Panc1 (cell line): Measurements from ENCODE around the gene ATP6V0B.

Experiments used
- POLR2AphosphoS5 ChIP-seq: IDR thresholded peaks from 2 replicates; pipeline ENCODE4 v1.6.1; 2012; ENCODE audit warnings: mild to moderate bottlenecking, low read depth, low read length, moderate library complexity
- SIN3A ChIP-seq: IDR thresholded peaks from 2 replicates; pipeline ENCODE4 v1.6.1; 2012; ENCODE audit warnings: low read depth, mild to moderate bottlenecking, low read length, moderate library complexity, borderline replicate concordance; ENCODE audit not compliant: insufficient read depth
- TF ChIP-seq, protein P1 (sequence below): fragments of 450-650 bp; IDR thresholded peaks from 2 replicates; pipeline ENCODE4 v1.5.1; 2017; ENCODE audit warnings: mild to moderate bottlenecking
- TF ChIP-seq, protein P2 (sequence below), 2 experiments: IDR thresholded peaks; 2 replicates each; pipeline ENCODE4 v1.6.1; 2011 to 2012; ENCODE audit warnings: low read depth in 2 of 2, control low read depth in 1 of 2, low read length in 1 of 2, mild to moderate bottlenecking in 1 of 2, moderate library complexity in 1 of 2; ENCODE audit not compliant: insufficient read depth in 1 of 2

- TF ChIP-seq, protein P1, sequence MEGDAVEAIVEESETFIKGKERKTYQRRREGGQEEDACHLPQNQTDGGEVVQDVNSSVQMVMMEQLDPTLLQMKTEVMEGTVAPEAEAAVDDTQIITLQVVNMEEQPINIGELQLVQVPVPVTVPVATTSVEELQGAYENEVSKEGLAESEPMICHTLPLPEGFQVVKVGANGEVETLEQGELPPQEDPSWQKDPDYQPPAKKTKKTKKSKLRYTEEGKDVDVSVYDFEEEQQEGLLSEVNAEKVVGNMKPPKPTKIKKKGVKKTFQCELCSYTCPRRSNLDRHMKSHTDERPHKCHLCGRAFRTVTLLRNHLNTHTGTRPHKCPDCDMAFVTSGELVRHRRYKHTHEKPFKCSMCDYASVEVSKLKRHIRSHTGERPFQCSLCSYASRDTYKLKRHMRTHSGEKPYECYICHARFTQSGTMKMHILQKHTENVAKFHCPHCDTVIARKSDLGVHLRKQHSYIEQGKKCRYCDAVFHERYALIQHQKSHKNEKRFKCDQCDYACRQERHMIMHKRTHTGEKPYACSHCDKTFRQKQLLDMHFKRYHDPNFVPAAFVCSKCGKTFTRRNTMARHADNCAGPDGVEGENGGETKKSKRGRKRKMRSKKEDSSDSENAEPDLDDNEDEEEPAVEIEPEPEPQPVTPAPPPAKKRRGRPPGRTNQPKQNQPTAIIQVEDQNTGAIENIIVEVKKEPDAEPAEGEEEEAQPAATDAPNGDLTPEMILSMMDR = no peak
- TF ChIP-seq POLR2AphosphoS5 (no peak), SIN3A (no peak)
- TF ChIP-seq, protein P2, sequence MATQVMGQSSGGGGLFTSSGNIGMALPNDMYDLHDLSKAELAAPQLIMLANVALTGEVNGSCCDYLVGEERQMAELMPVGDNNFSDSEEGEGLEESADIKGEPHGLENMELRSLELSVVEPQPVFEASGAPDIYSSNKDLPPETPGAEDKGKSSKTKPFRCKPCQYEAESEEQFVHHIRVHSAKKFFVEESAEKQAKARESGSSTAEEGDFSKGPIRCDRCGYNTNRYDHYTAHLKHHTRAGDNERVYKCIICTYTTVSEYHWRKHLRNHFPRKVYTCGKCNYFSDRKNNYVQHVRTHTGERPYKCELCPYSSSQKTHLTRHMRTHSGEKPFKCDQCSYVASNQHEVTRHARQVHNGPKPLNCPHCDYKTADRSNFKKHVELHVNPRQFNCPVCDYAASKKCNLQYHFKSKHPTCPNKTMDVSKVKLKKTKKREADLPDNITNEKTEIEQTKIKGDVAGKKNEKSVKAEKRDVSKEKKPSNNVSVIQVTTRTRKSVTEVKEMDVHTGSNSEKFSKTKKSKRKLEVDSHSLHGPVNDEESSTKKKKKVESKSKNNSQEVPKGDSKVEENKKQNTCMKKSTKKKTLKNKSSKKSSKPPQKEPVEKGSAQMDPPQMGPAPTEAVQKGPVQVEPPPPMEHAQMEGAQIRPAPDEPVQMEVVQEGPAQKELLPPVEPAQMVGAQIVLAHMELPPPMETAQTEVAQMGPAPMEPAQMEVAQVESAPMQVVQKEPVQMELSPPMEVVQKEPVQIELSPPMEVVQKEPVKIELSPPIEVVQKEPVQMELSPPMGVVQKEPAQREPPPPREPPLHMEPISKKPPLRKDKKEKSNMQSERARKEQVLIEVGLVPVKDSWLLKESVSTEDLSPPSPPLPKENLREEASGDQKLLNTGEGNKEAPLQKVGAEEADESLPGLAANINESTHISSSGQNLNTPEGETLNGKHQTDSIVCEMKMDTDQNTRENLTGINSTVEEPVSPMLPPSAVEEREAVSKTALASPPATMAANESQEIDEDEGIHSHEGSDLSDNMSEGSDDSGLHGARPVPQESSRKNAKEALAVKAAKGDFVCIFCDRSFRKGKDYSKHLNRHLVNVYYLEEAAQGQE (IDR thresholded peaks at IDR 0.05; ENCODE audit: insufficient read depth in 1 of 2, low read depth in 2 of 2, low read length in 1 of 2) = no peak
These were observed 52.6 kb downstream of the ATP6V0B start for GRCh38 chr1:44027320-44027719.
